Kidney epithelial cell (primary cell): ENCODE measurements around the gene SCGB3A2. TPM values are rescaled to one million over a fixed set of nuclear protein-coding genes. Genes with fewer than 3 reads are reported as not detected.

Source experiments
- DNase-seq: peaks from one replicate; pipeline ENCODE4 v3.0.0-alpha.2; 2010; ENCODE audit warnings: low read depth
- H3K27me3 ChIP-seq: 2 replicates; pipeline ENCODE4 v1.6.0; 2011; ENCODE audit warnings: low read length; ENCODE audit not compliant: control insufficient read depth, insufficient read depth
- H3K36me3 ChIP-seq: 2 replicates; pipeline ENCODE4 v1.5.1; 2011; ENCODE audit warnings: low read length; ENCODE audit not compliant: control insufficient read depth, insufficient read depth
- H3K4me3 ChIP-seq: 2 replicates; pipeline ENCODE4 v1.5.1; 2011; ENCODE audit warnings: low read depth, mild to moderate bottlenecking, control low read depth, low read length
- total RNA-seq: library from RNA; depleted of rRNA; stranded (reverse); fragments of >200 nt; gene quantifications from 2 replicates; pipeline ENCODE4 v1.2.3, GENCODE V29; 2015
- TF ChIP-seq, protein P1 (sequence below): IDR thresholded peaks from 2 replicates; pipeline ENCODE4 v1.5.1; 2011; ENCODE audit warnings: mild to moderate bottlenecking, moderate library complexity, low read length, control low read depth, inconsistent platforms; ENCODE audit not compliant: insufficient read depth, poor library complexity, severe bottlenecking

The SCGB3A2 gene
- total RNA-seq, 1 donor from 2014 or later, result not detected

GRCh38 chr5:147856801-147857200 is 21.7 kb upstream of the SCGB3A2 start:
- no peak for DNase-seq
- Histone ChIP-seq H3K27me3 (no peaks in the 10 kb centered on the region), H3K4me3 (no peak overlapping the region), H3K36me3 (no peaks in the 10 kb centered on the region)
- TF ChIP-seq, protein P1, sequence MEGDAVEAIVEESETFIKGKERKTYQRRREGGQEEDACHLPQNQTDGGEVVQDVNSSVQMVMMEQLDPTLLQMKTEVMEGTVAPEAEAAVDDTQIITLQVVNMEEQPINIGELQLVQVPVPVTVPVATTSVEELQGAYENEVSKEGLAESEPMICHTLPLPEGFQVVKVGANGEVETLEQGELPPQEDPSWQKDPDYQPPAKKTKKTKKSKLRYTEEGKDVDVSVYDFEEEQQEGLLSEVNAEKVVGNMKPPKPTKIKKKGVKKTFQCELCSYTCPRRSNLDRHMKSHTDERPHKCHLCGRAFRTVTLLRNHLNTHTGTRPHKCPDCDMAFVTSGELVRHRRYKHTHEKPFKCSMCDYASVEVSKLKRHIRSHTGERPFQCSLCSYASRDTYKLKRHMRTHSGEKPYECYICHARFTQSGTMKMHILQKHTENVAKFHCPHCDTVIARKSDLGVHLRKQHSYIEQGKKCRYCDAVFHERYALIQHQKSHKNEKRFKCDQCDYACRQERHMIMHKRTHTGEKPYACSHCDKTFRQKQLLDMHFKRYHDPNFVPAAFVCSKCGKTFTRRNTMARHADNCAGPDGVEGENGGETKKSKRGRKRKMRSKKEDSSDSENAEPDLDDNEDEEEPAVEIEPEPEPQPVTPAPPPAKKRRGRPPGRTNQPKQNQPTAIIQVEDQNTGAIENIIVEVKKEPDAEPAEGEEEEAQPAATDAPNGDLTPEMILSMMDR, result no peak

- TF ChIP-seq, protein P1, result peak; percentile 75
- Histone ChIP-seq H3K36me3 (no peaks in the 10 kb centered on the region), H3K27me3 (no peaks in the 10 kb centered on the region), H3K4me3 (no peak overlapping the region)
- DNase-seq, result peak; percentile 19
These were observed 21.0 kb upstream of the SCGB3A2 start for GRCh38 chr5:147857302-147858129.

DNA sequence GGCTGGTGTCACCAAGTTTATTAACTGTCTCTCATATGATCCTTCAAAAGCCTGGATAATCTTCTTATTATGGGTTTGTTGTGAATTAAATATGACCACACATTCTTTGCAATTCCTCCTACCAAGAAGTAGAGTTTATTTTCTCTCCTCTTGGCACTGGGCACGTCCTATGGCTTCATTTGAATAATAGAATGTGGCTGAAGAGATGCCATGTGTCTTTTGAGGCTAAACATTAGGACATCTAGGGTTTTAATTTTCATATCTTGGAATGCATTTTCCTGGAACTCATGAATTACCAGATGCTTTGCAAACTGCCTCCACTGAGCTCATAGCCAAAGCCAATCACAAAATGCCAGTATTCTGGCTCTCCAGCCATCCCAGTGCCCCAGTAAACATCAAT is 19.9 kb upstream of the SCGB3A2 start:
- H3K4me3 ChIP-seq, result no peak overlapping the region
- TF ChIP-seq, protein P1, result no peak
- no peak for DNase-seq
- no peaks in the 10 kb centered on the region for H3K36me3 ChIP-seq
- no peaks in the 10 kb centered on the region for H3K27me3 ChIP-seq

GRCh38 chr5:147859962-147860640 is 18.4 kb upstream of the SCGB3A2 start:
- Histone ChIP-seq H3K4me3 (no peak overlapping the region), H3K36me3 (no peaks in the 10 kb centered on the region), H3K27me3 (no peaks in the 10 kb centered on the region)
- TF ChIP-seq, protein P1, result no peak
- DNase-seq, result no peak

GRCh38 chr5:147860641-147861025 is 17.9 kb upstream of the SCGB3A2 start:
- Histone ChIP-seq H3K27me3 (no peaks in the 10 kb centered on the region), H3K36me3 (no peaks in the 10 kb centered on the region), H3K4me3 (no peak overlapping the region)
- TF ChIP-seq, protein P1, result no peak
- DNase-seq, result no peak
